GM12874 (cell line): ENCODE results near the gene ASPSCR1.

Experiments used
- TF ChIP-seq, protein P1 (sequence below): IDR thresholded peaks from 2 replicates; pipeline ENCODE4 v1.5.1; 2011; ENCODE audit warnings: low read depth, mild to moderate bottlenecking, control low read depth, low read length, moderate library complexity; ENCODE audit not compliant: insufficient read depth

The ASPSCR1 gene

DNA sequence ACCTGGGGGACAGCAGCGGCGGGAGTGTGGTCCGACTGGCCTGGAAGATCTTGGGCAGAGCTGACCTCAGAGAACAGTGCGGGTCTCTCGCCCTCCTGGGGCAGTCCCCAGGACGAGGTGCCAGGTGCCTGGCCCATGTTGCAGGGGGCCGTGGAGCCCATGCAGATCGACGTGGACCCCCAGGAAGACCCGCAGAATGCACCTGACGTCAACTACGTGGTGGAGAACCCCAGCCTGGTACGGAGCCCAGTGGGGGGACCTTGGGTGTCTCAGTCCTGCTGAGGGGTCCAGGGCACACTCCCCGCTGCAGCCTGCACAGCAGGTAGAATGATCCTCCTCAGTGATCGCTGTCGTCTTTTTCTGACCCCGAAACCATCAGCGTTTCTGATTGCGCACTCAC lies 75.7 kb downstream of the ASPSCR1 start:
- TF ChIP-seq, protein P1, sequence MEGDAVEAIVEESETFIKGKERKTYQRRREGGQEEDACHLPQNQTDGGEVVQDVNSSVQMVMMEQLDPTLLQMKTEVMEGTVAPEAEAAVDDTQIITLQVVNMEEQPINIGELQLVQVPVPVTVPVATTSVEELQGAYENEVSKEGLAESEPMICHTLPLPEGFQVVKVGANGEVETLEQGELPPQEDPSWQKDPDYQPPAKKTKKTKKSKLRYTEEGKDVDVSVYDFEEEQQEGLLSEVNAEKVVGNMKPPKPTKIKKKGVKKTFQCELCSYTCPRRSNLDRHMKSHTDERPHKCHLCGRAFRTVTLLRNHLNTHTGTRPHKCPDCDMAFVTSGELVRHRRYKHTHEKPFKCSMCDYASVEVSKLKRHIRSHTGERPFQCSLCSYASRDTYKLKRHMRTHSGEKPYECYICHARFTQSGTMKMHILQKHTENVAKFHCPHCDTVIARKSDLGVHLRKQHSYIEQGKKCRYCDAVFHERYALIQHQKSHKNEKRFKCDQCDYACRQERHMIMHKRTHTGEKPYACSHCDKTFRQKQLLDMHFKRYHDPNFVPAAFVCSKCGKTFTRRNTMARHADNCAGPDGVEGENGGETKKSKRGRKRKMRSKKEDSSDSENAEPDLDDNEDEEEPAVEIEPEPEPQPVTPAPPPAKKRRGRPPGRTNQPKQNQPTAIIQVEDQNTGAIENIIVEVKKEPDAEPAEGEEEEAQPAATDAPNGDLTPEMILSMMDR, result no peak

DNA sequence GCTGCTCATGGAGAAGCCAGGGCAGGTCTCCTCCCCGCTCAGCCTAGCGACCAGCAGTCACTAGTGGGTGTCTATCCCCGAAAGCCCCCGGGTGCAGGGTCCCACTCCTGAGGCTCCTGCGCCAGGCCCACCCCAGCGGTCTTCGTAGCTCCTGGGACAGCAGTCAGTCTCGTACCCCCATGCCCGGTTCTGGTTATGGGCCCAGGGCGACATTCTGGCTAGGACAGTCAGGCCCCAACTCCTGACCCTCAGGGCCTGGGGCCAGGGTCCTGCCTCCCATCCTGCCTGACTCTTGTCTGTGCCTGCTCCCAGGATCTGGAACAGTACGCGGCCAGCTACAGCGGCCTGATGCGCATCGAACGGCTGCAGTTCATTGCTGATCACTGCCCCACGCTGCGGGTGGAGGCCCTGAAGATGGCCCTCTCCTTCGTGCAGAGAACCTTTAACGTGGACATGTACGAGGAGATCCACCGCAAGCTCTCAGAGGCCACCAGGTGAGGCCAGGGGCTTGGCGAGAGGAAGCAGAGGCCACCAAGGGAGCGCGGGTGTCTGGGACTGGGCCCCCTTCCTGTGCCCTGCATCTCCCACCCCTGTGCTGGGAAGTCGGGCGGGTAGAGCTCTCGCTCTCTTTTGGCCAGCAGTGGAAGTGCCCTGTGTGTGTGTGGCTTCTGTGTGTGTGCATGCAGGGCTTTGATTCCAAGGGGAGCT lies 76.3 kb downstream of the ASPSCR1 start:
- TF ChIP-seq, protein P1, result no peak

DNA sequence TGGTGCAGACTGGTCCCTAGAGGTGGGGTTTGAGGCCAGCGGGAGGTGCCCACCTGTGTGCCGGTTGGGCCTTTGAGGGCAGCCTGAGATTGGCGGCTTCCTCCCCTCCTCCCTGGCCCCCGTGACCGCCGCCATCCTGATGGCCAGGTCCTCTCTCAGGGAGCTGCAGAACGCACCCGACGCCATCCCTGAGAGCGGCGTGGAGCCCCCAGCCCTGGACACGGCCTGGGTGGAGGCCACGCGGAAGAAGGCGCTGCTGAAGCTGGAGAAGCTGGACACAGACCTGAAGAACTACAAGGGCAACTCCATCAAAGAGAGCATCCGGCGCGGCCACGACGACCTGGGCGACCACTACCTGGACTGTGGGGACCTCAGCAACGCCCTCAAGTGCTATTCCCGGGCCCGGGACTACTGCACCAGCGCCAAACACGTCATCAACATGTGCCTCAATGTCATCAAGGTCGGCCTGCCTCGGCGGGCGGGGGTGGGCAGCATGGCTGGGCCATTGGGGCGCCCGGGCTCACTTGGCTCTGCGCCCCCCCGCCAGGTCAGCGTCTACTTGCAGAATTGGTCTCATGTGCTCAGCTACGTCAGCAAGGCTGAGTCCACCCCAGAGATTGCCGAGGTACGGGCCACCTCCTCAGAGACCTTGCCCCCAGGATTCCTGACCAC lies 77.1 kb downstream of the ASPSCR1 start:
- TF ChIP-seq, protein P1, result no peak

DNA sequence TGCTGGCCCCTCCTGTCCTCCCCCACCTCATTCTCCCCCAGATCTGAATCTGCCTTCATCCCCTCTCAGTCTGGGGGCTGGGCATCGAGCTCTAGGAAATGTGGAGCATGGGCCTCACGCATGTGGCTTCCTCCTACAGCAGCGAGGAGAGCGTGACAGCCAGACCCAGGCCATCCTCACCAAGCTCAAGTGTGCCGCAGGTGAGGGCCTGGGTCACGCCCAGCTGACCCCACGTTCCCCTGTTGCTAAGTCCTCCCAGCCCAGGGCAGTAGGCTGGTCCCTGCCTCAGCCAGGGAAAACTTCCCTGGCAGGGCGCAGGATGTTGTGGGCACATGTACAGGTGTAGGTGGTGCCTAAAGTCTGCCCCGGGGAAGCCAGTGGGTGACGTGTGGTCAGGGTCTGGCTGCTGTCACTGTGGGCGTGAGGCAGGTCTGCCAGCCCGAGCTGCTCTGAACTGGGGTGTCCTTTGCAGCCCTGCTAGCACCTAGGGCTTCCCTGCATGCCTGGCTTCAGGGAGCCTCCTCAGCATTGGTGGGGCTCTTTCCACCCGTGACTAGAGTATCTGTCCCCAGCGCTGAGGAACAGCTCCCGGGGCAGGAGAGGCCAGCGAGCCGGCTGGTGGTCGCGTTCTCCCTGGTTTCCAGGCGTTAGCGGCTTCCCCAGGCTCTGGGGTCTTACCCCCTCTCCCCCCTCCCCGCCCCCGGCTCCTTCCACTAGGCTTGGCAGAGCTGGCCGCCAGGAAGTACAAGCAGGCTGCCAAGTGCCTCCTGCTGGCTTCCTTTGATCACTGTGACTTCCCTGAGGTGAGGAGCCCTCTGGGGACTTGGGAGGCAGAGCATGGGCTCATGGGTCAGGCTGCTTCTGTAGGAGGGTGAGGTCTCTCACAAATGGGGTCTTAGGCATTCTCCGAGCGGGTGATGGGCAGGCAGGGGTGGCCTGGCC lies 77.9 kb downstream of the ASPSCR1 start:
- TF ChIP-seq, protein P1, result no peak

DNA sequence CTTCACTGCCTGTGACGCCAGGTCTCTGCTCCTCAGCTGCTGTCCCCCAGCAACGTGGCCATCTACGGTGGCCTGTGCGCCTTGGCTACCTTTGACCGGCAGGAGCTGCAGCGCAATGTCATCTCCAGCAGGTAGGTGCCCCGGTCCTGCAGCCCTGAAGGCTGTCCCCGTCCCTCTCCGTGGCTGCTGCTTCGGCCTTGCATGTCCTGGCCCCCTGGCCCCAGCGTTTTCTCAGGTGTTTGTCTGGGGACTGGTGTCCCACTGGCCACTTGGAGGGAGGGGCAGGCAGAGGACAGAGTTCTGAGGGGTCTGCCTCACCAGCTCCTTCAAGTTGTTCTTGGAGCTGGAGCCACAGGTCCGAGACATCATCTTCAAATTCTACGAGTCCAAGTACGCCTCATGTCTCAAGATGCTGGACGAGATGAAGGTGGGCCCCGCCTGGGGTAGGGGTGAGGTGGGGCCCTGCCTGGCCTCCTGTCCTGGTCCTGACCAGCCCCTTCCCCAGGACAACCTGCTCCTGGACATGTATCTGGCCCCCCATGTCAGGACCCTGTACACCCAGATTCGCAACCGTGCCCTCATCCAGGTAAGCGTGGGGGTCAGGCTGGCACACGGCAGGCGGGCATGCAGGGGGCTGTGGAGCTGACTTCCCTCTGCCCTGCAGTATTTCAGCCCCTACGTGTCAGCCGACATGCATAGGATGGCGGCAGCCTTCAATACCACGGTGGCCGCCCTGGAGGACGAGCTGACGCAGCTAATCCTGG lies 78.7 kb downstream of the ASPSCR1 start:
- TF ChIP-seq, protein P1, result no peak

DNA sequence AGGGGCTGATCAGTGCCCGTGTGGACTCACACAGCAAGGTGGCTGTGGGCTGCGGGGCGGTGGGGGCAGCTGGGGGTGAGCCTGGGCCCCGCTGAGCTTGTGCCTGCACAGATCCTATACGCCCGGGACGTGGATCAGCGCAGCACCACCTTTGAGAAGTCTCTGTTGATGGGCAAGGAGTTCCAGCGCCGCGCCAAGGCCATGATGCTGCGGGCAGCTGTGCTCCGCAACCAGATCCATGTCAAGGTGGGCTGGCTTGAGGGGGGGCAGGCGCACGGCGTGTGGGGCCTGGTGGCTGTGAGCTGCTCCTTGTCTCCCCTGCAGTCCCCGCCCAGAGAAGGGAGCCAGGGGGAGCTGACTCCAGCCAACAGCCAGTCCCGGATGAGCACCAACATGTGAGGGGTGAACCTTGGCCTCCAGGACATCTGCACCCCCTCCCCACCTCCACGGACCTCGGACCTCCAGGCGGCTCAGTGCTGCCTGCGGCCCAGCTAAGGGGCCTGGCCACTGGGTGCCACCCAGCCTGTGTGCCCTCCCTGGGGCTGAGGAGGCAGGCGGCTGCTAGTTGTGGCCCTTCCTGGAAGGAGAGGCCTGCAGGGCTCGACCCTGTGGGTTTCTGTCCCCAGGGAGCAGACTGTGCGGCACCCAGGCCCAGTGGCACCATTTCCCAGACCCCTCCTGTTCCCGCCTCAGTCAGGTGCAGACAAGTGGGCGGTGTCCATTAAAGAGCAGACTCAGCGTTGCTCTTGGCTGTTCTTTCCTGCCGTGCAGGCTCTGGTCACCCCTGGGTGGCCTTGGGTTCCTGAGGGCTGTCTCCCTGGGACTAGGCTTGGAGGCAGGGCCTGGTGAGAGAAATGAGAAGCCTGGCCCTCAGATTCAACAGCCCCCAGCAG lies 79.5 kb downstream of the ASPSCR1 start:
- TF ChIP-seq, protein P1, result no peak
